Testis (tissue), 3 donors: ENCODE data around the gene TBXA2R. TPM values are rescaled to one million over a fixed set of nuclear protein-coding genes. Genes with fewer than 3 reads are reported as not detected.

Source experiments
- DNase-seq: peaks from one replicate; pipeline ENCODE4 v3.0.0-alpha.2; 2019
- H3K27ac ChIP-seq, 2 donors: fragments of 200-600 bp; sonication (generic); one replicate each; pipeline ENCODE4 v1.5.1; 2019
- H3K27me3 ChIP-seq: fragments of 200-600 bp; sonication (generic); one replicate; pipeline ENCODE4 v1.5.1; 2019
- H3K36me3 ChIP-seq: fragments of 200-600 bp; sonication (generic); one replicate; pipeline ENCODE4 v1.5.1; 2017; ENCODE audit warnings: low read depth; ENCODE audit errors: missing control alignments
- H3K4me1 ChIP-seq: fragments of 200-600 bp; sonication (generic); one replicate; pipeline ENCODE4 v1.5.1; 2019
- H3K4me3 ChIP-seq, 2 donors: fragments of 200-600 bp; sonication (generic); one replicate each; pipeline ENCODE4 v1.5.1; 2017 to 2019
- H3K9me3 ChIP-seq: fragments of 200-600 bp; sonication (generic); one replicate; pipeline ENCODE4 v1.5.1; 2017
- POLR2A ChIP-seq: fragments of 450-650 bp; IDR thresholded peaks from one replicate; pipeline ENCODE4 v1.6.1; 2017; ENCODE audit warnings: antibody characterized with exemption, mild to moderate bottlenecking, moderate library complexity
- WGBS, 2 donors: methylation state at CpG; one replicate each; pipeline ENCODE4 v1.1.5; 2018; 5-methylcytosine and 5-hydroxymethylcytosine counted together
- intact Hi-C: fragments of 100-400 bp; cut with DNase I; formaldehyde crosslinking; loops from one replicate; pipeline ENCODE4 v1.15.1; 2023; ENCODE audit warnings: low total_unique reads
- polyA plus RNA-seq: library from polyadenylated mRNA; stranded (reverse); fragments of 350-450 nt; fragmentation: Illumina TruSeq; extraction: RNeasy Lipid Tissue Mini Kit (QIAGEN cat#74804); gene quantifications from one replicate; pipeline ENCODE4 v1.2.3, GENCODE V29; 2014; ENCODE audit warnings: low read depth, low replicate concordance; ENCODE audit not compliant: insufficient read depth
- total RNA-seq, 2 donors: library from RNA; depleted of rRNA; stranded (reverse); fragments of >200 nt; gene quantifications; one replicate each; pipeline ENCODE4 v1.2.3, GENCODE V29; 2016
- TF ChIP-seq, protein P1 (sequence below), 3 experiments: fragments of 450-650 bp in 2 of 3; fragments of 200-600 bp in 1 of 3; sonication (generic) in 1 of 3; IDR thresholded peaks; one replicate each; pipeline ENCODE4 v1.5.1; 2016 to 2019; ENCODE audit warnings: antibody characterized with exemption in 3 of 3, mild to moderate bottlenecking in 2 of 3, moderate library complexity in 1 of 3

TBXA2R gene
- total and polyA plus RNA-seq, 3 donors from 2014 or later = 1.3 to 3.2 (median 1.8) TPM

DNA sequence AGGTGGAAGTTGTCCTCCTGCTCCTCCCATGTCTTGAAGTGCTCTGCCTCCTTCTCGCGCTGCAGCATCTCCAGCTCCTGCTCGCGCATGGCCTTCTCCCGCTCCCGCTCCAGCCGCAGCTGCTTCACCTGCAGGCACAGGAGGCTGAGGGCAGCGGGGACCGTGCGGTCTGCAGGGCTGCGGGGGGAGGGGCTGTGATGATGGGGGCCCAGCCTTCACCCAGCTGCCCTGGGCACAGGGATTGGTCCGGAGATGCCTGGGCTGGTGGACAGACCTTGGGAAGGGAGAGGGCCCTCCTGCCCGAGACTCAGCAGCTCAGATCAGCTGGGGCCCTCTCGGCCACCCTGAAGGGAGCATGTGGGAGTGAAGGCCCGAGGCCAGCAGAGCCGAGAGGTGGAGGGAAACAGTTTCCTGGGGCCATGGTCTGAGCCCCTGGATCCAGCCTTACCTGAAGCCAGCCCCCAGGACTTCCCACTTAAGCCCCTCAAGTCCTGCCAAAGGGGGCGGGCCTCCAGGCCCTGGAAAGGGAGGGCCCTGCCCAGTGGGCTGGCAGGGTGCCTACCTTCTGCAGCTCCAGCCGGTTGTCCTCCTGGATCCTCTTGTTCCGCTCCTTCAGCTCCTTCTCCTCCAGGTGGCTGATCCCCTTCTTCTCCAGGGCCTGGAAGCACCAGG, 13.6 kb upstream of the TBXA2R start:
- WGBS, 2 donors = 78 to 80% methylated on average over 4 to 19 of the region's 19 CpGs

GRCh38 chr19:3619631-3620012, 12.9 kb upstream of the TBXA2R start:
- H3K36me3 ChIP-seq = no peaks in the 10 kb centered on the region
- no peak for TF ChIP-seq POLR2A
- TF ChIP-seq, protein P1, sequence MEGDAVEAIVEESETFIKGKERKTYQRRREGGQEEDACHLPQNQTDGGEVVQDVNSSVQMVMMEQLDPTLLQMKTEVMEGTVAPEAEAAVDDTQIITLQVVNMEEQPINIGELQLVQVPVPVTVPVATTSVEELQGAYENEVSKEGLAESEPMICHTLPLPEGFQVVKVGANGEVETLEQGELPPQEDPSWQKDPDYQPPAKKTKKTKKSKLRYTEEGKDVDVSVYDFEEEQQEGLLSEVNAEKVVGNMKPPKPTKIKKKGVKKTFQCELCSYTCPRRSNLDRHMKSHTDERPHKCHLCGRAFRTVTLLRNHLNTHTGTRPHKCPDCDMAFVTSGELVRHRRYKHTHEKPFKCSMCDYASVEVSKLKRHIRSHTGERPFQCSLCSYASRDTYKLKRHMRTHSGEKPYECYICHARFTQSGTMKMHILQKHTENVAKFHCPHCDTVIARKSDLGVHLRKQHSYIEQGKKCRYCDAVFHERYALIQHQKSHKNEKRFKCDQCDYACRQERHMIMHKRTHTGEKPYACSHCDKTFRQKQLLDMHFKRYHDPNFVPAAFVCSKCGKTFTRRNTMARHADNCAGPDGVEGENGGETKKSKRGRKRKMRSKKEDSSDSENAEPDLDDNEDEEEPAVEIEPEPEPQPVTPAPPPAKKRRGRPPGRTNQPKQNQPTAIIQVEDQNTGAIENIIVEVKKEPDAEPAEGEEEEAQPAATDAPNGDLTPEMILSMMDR (IDR thresholded peaks at IDR 0.05) = no peak

More for the DNA sequence above, 13.6 kb upstream of the TBXA2R start:
- H3K4me1 ChIP-seq = peaks cover 10% of the 10 kb centered on the region
- no peaks in the 10 kb centered on the region for H3K9me3 ChIP-seq
- DNase-seq = no peak
- TF ChIP-seq POLR2A = no peak
- intact Hi-C loops = no loop called here
- no peak overlapping the region for H3K4me3 ChIP-seq
- H3K36me3 ChIP-seq = no peaks in the 10 kb centered on the region
- H3K27ac ChIP-seq = no peak overlapping the region
- no peaks in the 10 kb centered on the region for H3K27me3 ChIP-seq

DNA sequence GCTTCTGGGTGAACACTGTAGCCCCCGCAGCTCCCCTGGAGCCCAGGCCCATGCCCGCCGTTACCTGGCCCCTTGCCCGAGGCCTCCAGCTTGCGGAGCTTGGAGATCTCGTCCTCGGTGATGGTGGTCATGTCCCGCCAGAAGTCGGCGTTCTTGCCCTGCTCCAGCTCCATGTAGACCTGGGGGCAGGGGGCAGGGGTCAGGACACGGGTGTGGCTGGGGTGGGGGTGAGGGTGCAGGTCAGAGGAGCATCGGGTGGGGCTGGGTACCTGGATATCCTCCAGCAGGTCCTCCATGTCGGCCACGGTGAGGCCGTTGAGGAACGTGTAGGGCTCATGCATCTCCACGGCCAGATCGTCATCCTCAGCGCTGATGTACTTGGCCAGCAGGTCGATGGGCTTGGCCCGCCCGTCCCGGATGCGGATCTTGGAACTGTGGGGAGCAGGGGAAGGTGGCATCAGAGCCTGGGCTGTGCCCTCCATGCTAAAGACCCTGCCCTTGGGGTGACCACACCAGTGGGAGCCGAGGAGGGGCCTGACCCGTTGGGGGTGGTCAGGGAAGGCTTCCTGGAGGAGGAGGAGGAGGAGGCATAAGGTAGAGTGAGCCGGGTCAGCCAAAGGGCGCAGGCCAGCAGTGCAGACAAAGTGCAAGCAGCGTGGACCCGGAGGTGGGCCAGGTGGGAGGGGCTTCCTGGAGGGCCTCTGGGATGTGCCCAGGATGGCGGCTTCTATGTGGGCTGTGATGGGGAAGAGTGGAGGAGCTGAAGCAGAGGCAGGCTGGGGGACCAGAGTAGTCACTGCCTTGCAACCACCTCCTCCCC, 12.3 kb upstream of the TBXA2R start:
- WGBS, 2 donors = 89 to 95% methylated on average over 12 to 31 of the region's 31 CpGs
- Histone ChIP-seq H3K27me3 (no peaks in the 10 kb centered on the region), H3K4me3 (no peak overlapping the region), H3K36me3 (no peaks in the 10 kb centered on the region), H3K9me3 (no peaks in the 10 kb centered on the region), H3K4me1 (no peaks in the 10 kb centered on the region), H3K27ac (no peak overlapping the region)
- TF ChIP-seq, protein P1 (IDR thresholded peaks at IDR 0.05) = peak in 1 of 3 experiments; percentile 1
- no peak for TF ChIP-seq POLR2A
- intact Hi-C loops = loop anchor here (10.0 kb wide), 1 partner anchor 64 kb away; the partner anchor contains the start of gene MFSD12
- no peak for DNase-seq

More at GRCh38 chr19:3619631-3620012, 12.9 kb upstream of the TBXA2R start:
- H3K27me3 ChIP-seq = no peaks in the 10 kb centered on the region
- no peak overlapping the region for H3K4me3 ChIP-seq
- H3K4me1 ChIP-seq = peaks cover 4% of the 10 kb centered on the region
- no peaks in the 10 kb centered on the region for H3K9me3 ChIP-seq
- no peak overlapping the region for H3K27ac ChIP-seq
- 88 to 92% methylated on average over 16 of the region's 17 CpGs for WGBS, 2 donors
- intact Hi-C loops = loop anchor here (10.0 kb wide), 1 partner anchor 65 kb away; the partner anchor contains the start of gene MFSD12
- DNase-seq = no peak

- intact Hi-C loops = loop anchor here (10.0 kb wide), 1 partner anchor 63 kb away; the partner anchor contains the start of gene MFSD12
- H3K36me3 ChIP-seq = no peaks in the 10 kb centered on the region
- no peaks in the 10 kb centered on the region for H3K4me1 ChIP-seq
- TF ChIP-seq POLR2A = no peak
- TF ChIP-seq, protein P1 (IDR thresholded peaks at IDR 0.05) = peak; percentile 86 to 92 (median 89)
- no peaks in the 10 kb centered on the region for H3K9me3 ChIP-seq
- peak; percentile 66 for DNase-seq
- H3K27ac ChIP-seq = no peak overlapping the region
- H3K27me3 ChIP-seq = no peaks in the 10 kb centered on the region
- H3K4me3 ChIP-seq = no peak overlapping the region
- WGBS, 2 donors = 52 to 70% methylated on average over 11 to 27 of the region's 31 CpGs
Measured at GRCh38 chr19:3618144-3618810, 11.6 kb upstream of the TBXA2R start.

DNA sequence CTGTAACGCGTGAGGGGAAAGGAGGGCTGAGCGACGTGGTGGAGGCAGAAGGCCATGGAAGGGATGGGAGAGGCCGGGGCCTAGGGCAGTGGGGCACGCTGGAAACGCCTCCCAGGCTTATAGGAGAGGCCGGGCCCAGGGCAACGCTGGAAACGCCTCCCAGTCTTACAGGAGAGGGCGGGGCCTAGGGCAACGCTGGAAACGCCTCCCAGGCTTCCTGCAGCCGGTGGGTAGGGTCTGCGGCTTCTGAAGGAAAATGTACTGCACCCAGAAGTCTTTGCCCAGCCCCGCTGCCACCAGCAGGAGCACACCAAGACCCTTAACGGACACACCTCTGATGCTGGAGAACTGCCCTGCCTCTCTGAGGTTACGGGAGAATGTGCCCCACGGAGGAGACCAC, 10.8 kb upstream of the TBXA2R start:
- 76 to 81% methylated on average over 13 to 19 of the region's 19 CpGs for WGBS, 2 donors

More for the DNA sequence above, 10.8 kb upstream of the TBXA2R start:
- Histone ChIP-seq H3K36me3 (no peaks in the 10 kb centered on the region), H3K27ac (no peak overlapping the region), H3K4me3 (no peak overlapping the region), H3K9me3 (no peaks in the 10 kb centered on the region), H3K27me3 (no peaks in the 10 kb centered on the region), H3K4me1 (no peaks in the 10 kb centered on the region)
- intact Hi-C loops = loop anchor here (10.0 kb wide), 1 partner anchor 63 kb away; the partner anchor contains the start of gene MFSD12
- TF ChIP-seq, protein P1 (IDR thresholded peaks at IDR 0.05) = no peak
- no peak for TF ChIP-seq POLR2A
- no peak for DNase-seq
